Effector memory CD4-positive, alpha-beta T cell (primary cell): ENCODE data around the gene CHST6.
A peak's percentile ranks its signal among the peaks of the same experiment; 100 is the strongest.
"Not testable (repeated sequence)": the region's sequence is repeated elsewhere in the genome, so short reads cannot be mapped to it uniquely, and the experiment has no call there.

Experiments used
- DNase-seq, 3 donors: peaks; one replicate each; pipeline ENCODE4 v3.0.0-alpha.2; 2020
- H3K27ac ChIP-seq: 2 replicates; pipeline ENCODE4 v1.7.0; 2013; ENCODE audit warnings: mild to moderate bottlenecking, low read length, moderate library complexity; ENCODE audit not compliant: insufficient read depth, poor library complexity, severe bottlenecking
- H3K27me3 ChIP-seq: replicated peaks from 2 replicates; pipeline ENCODE4 v1.7.0; 2013; ENCODE audit warnings: mild to moderate bottlenecking, low read length; ENCODE audit not compliant: insufficient read depth, control insufficient read depth, poor library complexity, severe bottlenecking
- H3K36me3 ChIP-seq: 2 replicates; pipeline ENCODE4 v1.7.0; 2013; ENCODE audit warnings: mild to moderate bottlenecking, low read length, moderate library complexity; ENCODE audit not compliant: control insufficient read depth, insufficient read depth
- H3K4me1 ChIP-seq: 2 replicates; pipeline ENCODE4 v1.7.0; 2013; ENCODE audit warnings: low read length, mild to moderate bottlenecking; ENCODE audit not compliant: control insufficient read depth, insufficient read depth, poor library complexity, severe bottlenecking
- H3K4me3 ChIP-seq: 2 replicates; pipeline ENCODE4 v1.7.0; 2013; ENCODE audit warnings: low read length, low read depth, mild to moderate bottlenecking; ENCODE audit not compliant: insufficient read depth, poor library complexity, severe bottlenecking
- H3K9me3 ChIP-seq: 2 replicates; pipeline ENCODE4 v1.7.0; 2013; ENCODE audit warnings: mild to moderate bottlenecking, low read length, moderate library complexity; ENCODE audit not compliant: control insufficient read depth

Gene CHST6

DNA sequence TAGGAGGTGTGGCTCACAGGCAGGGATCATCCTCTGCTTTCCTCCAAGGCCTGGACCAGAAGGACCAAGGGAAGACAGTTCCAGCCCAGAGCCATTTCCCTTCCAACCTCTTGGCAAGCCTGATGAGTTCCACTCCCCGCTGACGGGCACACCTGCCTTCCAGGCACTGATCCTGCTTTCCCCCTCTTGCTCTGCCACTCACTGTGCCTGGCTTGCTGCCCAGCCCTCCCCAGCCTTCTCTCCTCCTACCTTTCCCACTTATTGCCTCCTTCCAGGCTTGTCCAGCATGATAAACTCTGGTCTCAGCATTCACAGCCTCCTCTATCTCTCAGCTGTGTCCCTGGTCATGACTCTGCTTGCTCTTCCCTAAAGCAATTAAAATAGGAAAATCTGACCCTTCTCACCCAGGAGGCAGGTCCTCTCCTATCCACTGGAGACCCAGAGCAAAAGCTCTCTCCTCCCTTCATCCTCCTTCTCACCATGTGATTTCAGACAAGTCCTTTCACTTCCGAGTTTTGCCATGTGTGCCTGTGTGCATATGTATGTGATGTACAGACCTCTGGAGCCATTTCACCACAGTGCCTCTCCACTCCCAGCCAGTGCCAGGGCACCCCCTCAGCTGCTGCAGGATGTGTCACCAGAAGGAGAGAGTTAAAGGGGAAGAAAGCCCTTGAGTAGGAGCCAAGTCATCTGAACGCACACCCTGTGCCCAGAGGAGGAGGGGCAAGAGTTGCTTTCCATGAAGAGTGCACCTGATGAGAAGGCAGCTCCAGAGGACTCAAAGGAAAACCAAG is 17.4 kb downstream of the CHST6 start:
- no peaks in the 10 kb centered on the region for H3K36me3 ChIP-seq
- H3K4me1 ChIP-seq = no peaks in the 10 kb centered on the region
- H3K27me3 ChIP-seq = no peaks in the 10 kb centered on the region
- H3K4me3 ChIP-seq = no peak overlapping the region
- H3K9me3 ChIP-seq = no peaks in the 10 kb centered on the region
- no peak for DNase-seq
- no peak overlapping the region for H3K27ac ChIP-seq

DNA sequence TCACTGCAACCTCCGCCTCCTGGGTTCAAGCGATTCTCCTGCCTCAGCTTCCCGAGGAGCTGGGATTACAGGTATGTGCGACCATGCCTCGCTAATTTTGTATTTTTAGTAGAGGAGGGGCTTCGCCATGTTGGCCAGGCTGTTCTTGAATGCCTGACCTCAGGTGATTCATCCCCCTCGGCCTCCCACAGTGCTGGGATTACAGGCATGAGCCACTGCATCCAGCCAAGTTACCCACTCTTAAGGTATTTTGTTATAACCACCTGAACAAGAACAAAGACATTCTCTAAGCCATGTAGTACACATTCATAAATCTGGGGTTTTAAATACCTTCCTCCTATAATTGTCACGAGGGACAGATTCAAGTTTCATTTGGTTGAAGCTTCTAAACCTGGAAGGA is 18.4 kb downstream of the CHST6 start:
- Histone ChIP-seq H3K27ac (no peak overlapping the region), H3K4me3 (no peak overlapping the region), H3K27me3 (no peaks in the 10 kb centered on the region), H3K36me3 (no peaks in the 10 kb centered on the region), H3K9me3 (no peaks in the 10 kb centered on the region), H3K4me1 (no peaks in the 10 kb centered on the region)
- no peak for DNase-seq

DNA sequence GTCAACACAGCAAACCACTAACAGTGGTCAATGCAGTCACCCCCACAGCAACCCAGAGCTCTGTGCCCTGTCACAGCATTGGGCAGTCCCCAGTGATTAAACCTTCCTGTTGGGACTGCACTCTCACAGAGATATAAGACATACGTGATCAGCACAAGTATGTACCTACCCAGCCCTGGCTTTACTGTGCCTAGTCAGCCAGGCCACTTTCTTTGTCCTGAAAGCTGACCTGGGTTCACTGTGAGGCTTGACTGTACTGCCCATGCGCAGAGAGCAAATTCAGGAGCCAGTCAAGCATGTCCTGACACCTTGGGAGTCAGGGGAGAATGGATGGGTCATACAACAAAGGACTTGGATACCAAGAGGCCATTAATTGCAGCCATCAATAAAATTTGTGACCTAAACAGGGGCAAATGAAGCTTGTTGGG is 19.8 kb downstream of the CHST6 start:
- H3K4me1 ChIP-seq = no peaks in the 10 kb centered on the region
- no peak for DNase-seq
- no peaks in the 10 kb centered on the region for H3K9me3 ChIP-seq
- H3K4me3 ChIP-seq = no peak overlapping the region
- H3K27me3 ChIP-seq = no peaks in the 10 kb centered on the region
- no peak overlapping the region for H3K27ac ChIP-seq
- no peaks in the 10 kb centered on the region for H3K36me3 ChIP-seq

DNA sequence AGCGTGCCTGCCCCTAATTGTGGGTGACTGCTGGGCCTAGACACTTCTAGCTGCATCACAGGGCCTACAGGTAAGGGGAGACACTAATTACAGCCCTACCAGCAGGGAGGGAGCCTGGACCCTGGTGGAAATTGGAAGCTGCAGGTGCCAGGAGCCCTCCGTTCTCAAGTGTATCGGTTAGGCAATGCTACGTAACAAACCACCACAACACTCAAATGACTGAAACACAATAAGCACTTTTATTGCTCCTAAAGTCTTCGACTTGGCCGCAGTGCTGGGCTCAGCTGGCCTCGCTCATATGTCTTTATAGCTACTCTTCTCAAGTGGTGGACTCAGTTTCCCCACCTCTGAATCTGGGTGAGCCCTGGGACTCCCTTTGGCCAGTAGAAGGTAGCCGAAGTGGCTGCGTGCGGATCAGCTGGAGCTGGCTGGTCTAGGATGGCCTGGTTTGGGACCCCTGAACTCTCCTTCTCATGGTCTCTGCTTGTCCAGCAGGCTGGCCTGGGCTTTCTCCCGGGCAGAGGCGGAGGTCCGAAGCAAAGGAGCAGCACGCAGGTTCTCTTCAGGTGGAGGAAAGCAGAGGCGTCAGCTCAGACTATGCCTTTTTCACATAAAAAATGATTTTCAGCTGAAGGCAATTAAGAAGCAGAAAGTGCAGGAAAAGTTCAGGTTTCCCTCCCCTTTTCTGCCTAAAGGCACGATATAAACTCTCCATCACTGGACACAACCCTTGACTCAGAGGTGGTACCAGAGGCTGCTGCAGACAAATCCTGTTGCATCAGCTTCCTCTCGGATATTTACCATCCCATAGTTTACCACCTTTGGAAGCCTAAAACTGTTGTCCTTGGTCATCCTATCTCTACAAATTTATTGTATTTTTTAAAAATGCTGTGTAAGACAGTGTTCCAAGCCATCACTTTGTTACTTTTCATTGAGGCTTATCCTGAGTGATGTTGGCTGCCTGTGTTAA is 22.0 kb downstream of the CHST6 start:
- Histone ChIP-seq H3K4me1 (no peaks in the 10 kb centered on the region), H3K27ac (no peak overlapping the region), H3K27me3 (no peaks in the 10 kb centered on the region)

DNA sequence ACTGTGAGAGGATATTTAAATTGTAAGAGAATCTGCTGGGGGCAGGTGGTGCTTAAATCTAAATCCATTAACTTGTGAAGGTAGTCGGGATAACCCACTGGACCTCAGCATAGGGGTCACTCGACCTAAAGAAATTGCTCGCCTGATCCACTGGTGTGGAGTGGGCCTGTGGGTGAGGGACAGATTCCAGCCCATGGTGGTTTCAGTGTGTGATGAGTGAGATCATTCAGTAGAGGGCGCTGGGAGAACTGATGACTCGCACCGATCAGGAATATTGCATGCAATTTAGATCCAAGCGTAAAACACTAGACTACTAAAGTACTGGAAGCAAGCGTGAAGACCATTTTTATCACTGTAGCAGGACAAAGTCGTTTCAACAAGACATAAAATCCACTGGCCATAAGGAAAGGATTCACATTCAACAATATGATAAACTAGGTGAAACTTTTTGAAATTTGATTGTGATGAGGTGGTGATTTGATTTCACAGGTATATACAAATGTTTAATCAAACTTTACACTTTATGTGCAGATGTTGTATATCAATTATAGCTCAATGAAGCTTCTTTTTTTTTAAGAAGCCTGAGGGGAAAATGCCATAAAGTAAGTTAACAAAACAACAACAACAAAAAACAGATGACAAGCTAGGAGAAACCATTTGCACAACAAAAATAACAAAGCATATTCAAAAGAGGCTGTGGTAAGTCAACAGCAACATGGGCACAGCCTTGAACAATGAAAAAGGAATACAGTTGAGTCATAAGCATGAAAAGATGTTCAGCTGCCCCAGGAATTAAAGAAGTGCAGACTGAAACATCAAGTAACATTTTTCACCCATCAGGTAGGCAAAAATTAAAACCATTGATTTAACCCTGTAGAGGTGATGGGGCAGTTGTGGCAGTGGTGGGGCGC is 23.3 kb downstream of the CHST6 start:
- Histone ChIP-seq H3K27me3 (no peaks in the 10 kb centered on the region), H3K9me3 (no peaks in the 10 kb centered on the region), H3K4me3 (no peak overlapping the region), H3K4me1 (no peaks in the 10 kb centered on the region), H3K27ac (no peak overlapping the region), H3K36me3 (no peaks in the 10 kb centered on the region)
- DNase-seq = peak in 2 of 3 donors; percentile 4 to 6

More for the DNA sequence above, 22.0 kb downstream of the CHST6 start:
- Histone ChIP-seq H3K36me3 (no peaks in the 10 kb centered on the region), H3K4me3 (no peak overlapping the region), H3K9me3 (no peaks in the 10 kb centered on the region)
- DNase-seq = no peak

DNA sequence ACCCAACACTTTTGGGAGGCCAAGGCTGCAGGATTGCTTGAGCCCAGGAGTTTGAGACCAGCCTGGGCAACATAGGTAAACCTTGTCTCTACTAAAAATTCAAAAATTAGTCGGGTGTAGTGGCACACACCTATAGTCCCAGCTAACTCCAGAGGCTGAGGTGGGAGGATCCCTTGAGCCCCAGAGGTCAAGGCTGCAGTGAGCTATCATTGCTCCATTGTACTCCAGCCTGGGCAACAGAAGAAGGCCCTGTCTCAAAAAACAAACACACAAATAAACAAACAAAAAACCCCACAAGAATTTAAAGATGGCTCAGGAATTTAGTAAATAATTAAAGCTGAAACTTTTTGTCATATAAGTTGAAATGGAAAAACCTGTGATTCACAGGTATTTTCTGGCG is 28.5 kb downstream of the CHST6 start:
- no peak for DNase-seq
- H3K27me3 ChIP-seq = no peaks in the 10 kb centered on the region
- H3K9me3 ChIP-seq = no peaks in the 10 kb centered on the region
- no peak overlapping the region for H3K4me3 ChIP-seq
- H3K4me1 ChIP-seq = no peaks in the 10 kb centered on the region
- H3K27ac ChIP-seq = no peak overlapping the region
- no peaks in the 10 kb centered on the region for H3K36me3 ChIP-seq

DNA sequence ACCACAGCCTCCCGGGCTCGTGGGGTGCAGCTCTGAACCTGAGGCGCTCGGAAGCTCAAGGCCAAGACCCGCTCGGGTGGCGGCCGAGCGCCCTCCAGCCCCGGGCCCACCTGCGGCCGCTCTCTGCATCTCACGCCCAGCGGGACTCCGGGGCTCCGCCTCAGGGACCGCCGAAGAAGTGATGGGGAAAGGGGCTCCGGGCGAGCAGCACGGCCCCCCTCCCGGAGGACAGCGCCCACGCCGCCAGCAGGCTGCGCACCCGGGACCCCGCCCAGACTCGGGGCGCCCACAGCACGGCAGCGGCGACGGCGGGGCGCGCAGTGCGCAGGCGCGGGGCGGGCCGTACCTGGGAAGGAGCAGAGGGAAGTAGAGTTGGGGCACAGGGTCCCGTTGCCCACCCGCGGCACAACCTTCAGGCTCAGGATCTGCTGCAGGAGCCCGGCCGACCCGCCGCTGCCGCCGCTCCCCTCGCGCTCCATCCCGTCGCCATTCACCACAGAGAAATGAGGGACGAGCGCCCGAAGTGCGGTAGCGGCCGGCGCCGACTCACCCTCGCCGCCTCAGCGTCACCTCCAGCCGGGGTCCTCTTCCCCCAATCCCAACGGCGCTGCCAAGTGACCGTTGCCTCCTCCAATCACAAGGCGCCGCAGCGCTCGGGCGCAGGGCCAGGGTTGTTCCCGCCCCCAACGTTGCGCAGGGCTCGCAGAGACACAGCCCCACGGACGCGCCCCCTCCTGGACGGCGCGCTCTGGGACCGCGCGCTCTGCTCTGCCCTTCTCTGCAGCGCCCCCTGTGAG is 30.9 kb downstream of the CHST6 start, which contains the start of gene TMEM170A:
Gene TMEM170A (minus strand): TSS at position 568 of the 797 bp plus-strand sequence. CDS start 89 bp downstream, at position 479.
- peaks cover 9% of the 10 kb centered on the region for H3K4me1 ChIP-seq
- H3K9me3 ChIP-seq = no peaks in the 10 kb centered on the region
- no peaks in the 10 kb centered on the region for H3K27me3 ChIP-seq
- H3K4me3 ChIP-seq = peak within 1 kb of the TSS; percentile 85
- no peaks in the 10 kb centered on the region for H3K36me3 ChIP-seq
- peak; percentile 96 to 97 (median 96) for DNase-seq
- H3K27ac ChIP-seq = peak within 1 kb of the TSS; percentile 98

DNA sequence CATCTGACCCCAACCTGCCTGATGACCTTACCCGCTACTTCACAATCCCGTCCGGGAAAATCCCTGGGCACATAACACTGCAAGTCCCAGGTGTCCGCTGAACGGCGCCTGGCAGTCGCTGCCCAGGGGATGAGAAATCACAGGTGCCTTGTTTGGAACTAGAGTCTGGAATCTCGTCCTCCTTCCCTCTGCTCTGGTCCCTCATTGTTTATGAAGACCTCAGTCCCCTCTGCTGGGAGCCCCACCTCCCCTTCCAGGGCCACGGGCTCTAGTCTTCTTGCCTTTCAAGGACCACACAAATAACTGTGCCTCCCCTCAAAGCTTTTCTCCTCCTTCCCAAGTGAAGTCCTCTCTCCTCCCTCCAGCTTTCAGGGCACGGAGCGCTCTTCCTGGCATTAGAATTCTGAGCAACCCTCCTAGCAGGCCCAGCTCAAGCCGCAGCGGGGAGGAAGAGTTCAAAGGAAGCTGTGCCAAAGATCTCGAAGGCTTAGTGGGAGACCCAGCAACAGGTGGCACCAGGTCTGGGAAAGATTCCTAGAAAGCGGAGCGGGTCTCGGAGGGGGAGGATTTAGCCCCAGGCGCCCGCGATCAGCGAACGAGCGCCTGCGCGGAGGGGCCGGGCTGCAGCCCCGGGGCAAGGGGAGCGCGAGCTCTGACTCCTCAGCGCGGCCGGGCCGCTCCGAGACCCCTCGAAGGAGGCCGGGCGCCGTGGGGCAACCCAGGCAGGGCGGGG is 31.7 kb downstream of the CHST6 start:
- not testable (repeated sequence) for H3K4me1 ChIP-seq, H3K27me3 ChIP-seq, H3K36me3 ChIP-seq, DNase-seq, H3K9me3 ChIP-seq
- Histone ChIP-seq H3K27ac (peak overlapping the region; percentile 98), H3K4me3 (peak overlapping the region; percentile 85)
